HEK293 (cell line): ENCODE results near the gene COQ10A.

Experiments used
- EGR2 ChIP-seq: fragments of 450-650 bp; formaldehyde crosslinking; IDR thresholded peaks from 2 replicates; pipeline ENCODE4 v1.5.1; 2016; ENCODE audit warnings: low read depth, missing biosample characterization, missing genetic modification characterization
- HOXC10 ChIP-seq: sonication (generic); formaldehyde crosslinking; IDR thresholded peaks from 2 replicates; pipeline ENCODE4 v1.8.1; 2023; ENCODE audit warnings: mild to moderate bottlenecking, missing genetic modification reagents
- IKZF3 ChIP-seq: fragments of 450-650 bp; IDR thresholded peaks from 2 replicates; pipeline ENCODE4 v1.5.0; 2018; ENCODE audit warnings: missing biosample characterization, mild to moderate bottlenecking, missing genetic modification characterization, moderate library complexity
- KLF10 ChIP-seq: fragments of 450-650 bp; IDR thresholded peaks from 2 replicates; pipeline ENCODE4 v1.5.1; 2018; ENCODE audit warnings: missing biosample characterization, mild to moderate bottlenecking, missing genetic modification characterization
- KLF9 ChIP-seq: fragments of 450-650 bp; formaldehyde crosslinking; IDR thresholded peaks from 2 replicates; pipeline ENCODE4 v1.5.1; 2016; ENCODE audit warnings: missing biosample characterization, missing genetic modification characterization, low read depth
- OSR2 ChIP-seq: fragments of 450-650 bp; formaldehyde crosslinking; IDR thresholded peaks from 2 replicates; pipeline ENCODE4 v1.5.1; 2016; ENCODE audit warnings: missing biosample characterization, missing genetic modification characterization
- PRDM4 ChIP-seq: fragments of 450-650 bp; formaldehyde crosslinking; IDR thresholded peaks from 2 replicates; pipeline ENCODE4 v1.5.1; 2017; ENCODE audit warnings: missing biosample characterization, missing genetic modification characterization
- ZBTB11 ChIP-seq: fragments of 450-650 bp; formaldehyde crosslinking; conservative IDR thresholded peaks from 2 replicates; pipeline ENCODE4 v1.5.1; 2016; ENCODE audit warnings: low read depth, missing biosample characterization, missing genetic modification characterization
- ZNF174 ChIP-seq: fragments of 450-650 bp; formaldehyde crosslinking; IDR thresholded peaks from 2 replicates; pipeline ENCODE4 v1.5.0; 2017; ENCODE audit warnings: missing biosample characterization, mild to moderate bottlenecking, missing genetic modification characterization
- ZNF211 ChIP-seq: fragments of 450-650 bp; formaldehyde crosslinking; IDR thresholded peaks from 2 replicates; pipeline ENCODE4 v1.5.1; 2016; ENCODE audit warnings: low read depth, missing biosample characterization, missing genetic modification characterization
- ZNF223 ChIP-seq: fragments of 450-650 bp; formaldehyde crosslinking; IDR thresholded peaks from 2 replicates; pipeline ENCODE4 v1.5.1; 2016; ENCODE audit warnings: missing biosample characterization, missing genetic modification characterization
- ZNF23 ChIP-seq: fragments of 450-650 bp; formaldehyde crosslinking; IDR thresholded peaks from 2 replicates; pipeline ENCODE4 v1.5.1; 2016; ENCODE audit warnings: missing biosample characterization, missing genetic modification characterization, borderline replicate concordance
- ZNF248 ChIP-seq: fragments of 450-650 bp; formaldehyde crosslinking; IDR thresholded peaks from 2 replicates; pipeline ENCODE4 v1.5.1; 2017; ENCODE audit warnings: missing biosample characterization, missing genetic modification characterization
- ZNF280C ChIP-seq: fragments of 450-650 bp; formaldehyde crosslinking; IDR thresholded peaks from 2 replicates; pipeline ENCODE4 v1.5.1; 2016; ENCODE audit warnings: missing biosample characterization, missing genetic modification characterization
- ZNF341 ChIP-seq: fragments of 450-650 bp; formaldehyde crosslinking; IDR thresholded peaks from 2 replicates; pipeline ENCODE4; 2016; ENCODE audit warnings: low read depth, missing biosample characterization, missing genetic modification characterization
- ZNF362 ChIP-seq: fragments of 450-650 bp; formaldehyde crosslinking; IDR thresholded peaks from 2 replicates; pipeline ENCODE4 v1.5.1; 2016; ENCODE audit warnings: missing biosample characterization, missing genetic modification characterization
- ZNF366 ChIP-seq: fragments of 450-650 bp; formaldehyde crosslinking; conservative IDR thresholded peaks from 2 replicates; pipeline ENCODE4 v1.5.1; 2016; ENCODE audit warnings: missing biosample characterization, missing genetic modification characterization
- ZNF394 ChIP-seq: fragments of 450-650 bp; formaldehyde crosslinking; IDR thresholded peaks from 2 replicates; pipeline ENCODE4 v1.5.1; 2016; ENCODE audit warnings: missing biosample characterization, missing genetic modification characterization, mild to moderate bottlenecking, moderate library complexity, borderline replicate concordance
- ZNF473 ChIP-seq: fragments of 450-650 bp; formaldehyde crosslinking; IDR thresholded peaks from 2 replicates; pipeline ENCODE4 v1.5.1; 2017; ENCODE audit warnings: missing biosample characterization, missing genetic modification characterization
- ZNF629 ChIP-seq: fragments of 450-650 bp; formaldehyde crosslinking; IDR thresholded peaks from 2 replicates; pipeline ENCODE4 v1.5.1; 2017; ENCODE audit warnings: missing biosample characterization, missing genetic modification characterization
- ZNF660 ChIP-seq: fragments of 450-650 bp; IDR thresholded peaks from 2 replicates; pipeline ENCODE4 v1.5.1; 2018; ENCODE audit warnings: missing biosample characterization, mild to moderate bottlenecking, missing genetic modification characterization
- ZNF677 ChIP-seq: fragments of 450-650 bp; IDR thresholded peaks from 2 replicates; pipeline ENCODE4 v1.5.0; 2018; ENCODE audit warnings: missing biosample characterization, mild to moderate bottlenecking, missing genetic modification characterization, moderate library complexity
- ZNF692 ChIP-seq: fragments of 450-650 bp; formaldehyde crosslinking; IDR thresholded peaks from 2 replicates; pipeline ENCODE4 v1.5.1; 2016; ENCODE audit warnings: missing biosample characterization, missing genetic modification characterization
- ZNF792 ChIP-seq: fragments of 450-650 bp; formaldehyde crosslinking; IDR thresholded peaks from 2 replicates; pipeline ENCODE4 v1.5.1; 2016; ENCODE audit warnings: missing biosample characterization, missing genetic modification characterization
- ZNF830 ChIP-seq: fragments of 450-650 bp; IDR thresholded peaks from 2 replicates; pipeline ENCODE4 v1.5.0; 2018; ENCODE audit warnings: missing biosample characterization, missing genetic modification characterization, low read depth, mild to moderate bottlenecking, moderate library complexity
- TF ChIP-seq, protein P1 (sequence below): fragments of 450-650 bp; formaldehyde crosslinking; IDR thresholded peaks from 2 replicates; pipeline ENCODE4 v1.5.1; 2016; ENCODE audit warnings: missing biosample characterization, missing genetic modification characterization

The COQ10A gene

GRCh38 chr12:56266693-56267442 lies at the start of gene COQ10A (continued):
- TF ChIP-seq ZNF660 (peak; percentile 82), ZNF248 (no peak), KLF10 (tag by site-specific recombination) (peak; percentile 41; the same call in 1 of the 2 replicates), ZNF174 (tag by site-specific recombination) (no peak), HOXC10 (CRISPR knock-in tag) (no peak), ZNF394 (tag by site-specific recombination) (peak; percentile 89), ZNF792 (tag by site-specific recombination) (0 out of 2 replicates have a peak, but pooled peaks have one; percentile 54), OSR2 (peak; percentile 54), ZNF366 (peak; percentile 95), ZNF692 (tag by site-specific recombination) (peak; percentile 91), ZNF23 (tag by site-specific recombination) (no peak), ZNF629 (tag by site-specific recombination) (peak; percentile 94), IKZF3 (tag by site-specific recombination) (peak; percentile 80), ZNF211 (tag by site-specific recombination) (no peak), ZNF280C (no peak), ZNF473 (tag by site-specific recombination) (no peak), PRDM4 (no peak), EGR2 (tag by site-specific recombination) (no peak), ZNF223 (tag by site-specific recombination) (no peak), ZBTB11 (tag by site-specific recombination) (peak; percentile 84), ZNF362 (tag by site-specific recombination) (no peak), ZNF341 (peak; percentile 92), KLF9 (peak; percentile 37; the same call in 1 of the 2 replicates), ZNF677 (tag by site-specific recombination) (0 out of 2 replicates have a peak, but pooled peaks have one; percentile 22), ZNF830 (tag by site-specific recombination) (no peak)
- TF ChIP-seq, protein P1, sequence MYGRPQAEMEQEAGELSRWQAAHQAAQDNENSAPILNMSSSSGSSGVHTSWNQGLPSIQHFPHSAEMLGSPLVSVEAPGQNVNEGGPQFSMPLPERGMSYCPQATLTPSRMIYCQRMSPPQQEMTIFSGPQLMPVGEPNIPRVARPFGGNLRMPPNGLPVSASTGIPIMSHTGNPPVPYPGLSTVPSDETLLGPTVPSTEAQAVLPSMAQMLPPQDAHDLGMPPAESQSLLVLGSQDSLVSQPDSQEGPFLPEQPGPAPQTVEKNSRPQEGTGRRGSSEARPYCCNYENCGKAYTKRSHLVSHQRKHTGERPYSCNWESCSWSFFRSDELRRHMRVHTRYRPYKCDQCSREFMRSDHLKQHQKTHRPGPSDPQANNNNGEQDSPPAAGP, result peak; percentile 96
